H1 (cell line): ENCODE results near the gene APOBEC3H.

ENCODE experiments used
- ASH2L ChIP-seq: fragments of 200-600, 300-600 bp; sonication (generic); IDR thresholded peaks from one replicate; pipeline ENCODE4 v1.7.1; 2017; ENCODE audit warnings: low read length
- CHD2 ChIP-seq: IDR thresholded peaks from 2 replicates; pipeline ENCODE4 v1.6.1; 2012; ENCODE audit warnings: low read length, improper control_type of control experiment
- CTCF ChIP-seq, 3 experiments: IDR thresholded peaks; 1 replicate in 2 of 3; 2 replicates in 1 of 3; pipeline versions ENCODE4 v1.5.1 to v1.6.1; 2011; ENCODE audit warnings: low read length in 3 of 3, mild to moderate bottlenecking in 3 of 3, inconsistent platforms in 2 of 3, low read depth in 1 of 3, moderate library complexity in 1 of 3; ENCODE audit not compliant: insufficient read depth in 1 of 3; ENCODE audit errors: control extremely low read depth in 1 of 3
- EP300 ChIP-seq, 2 experiments: IDR thresholded peaks; 1 replicate in 1 of 2; 2 replicates in 1 of 2; pipeline ENCODE4 v1.6.1; 2011 to 2012; ENCODE audit warnings: low read depth in 2 of 2, low read length in 2 of 2, mild to moderate bottlenecking in 2 of 2, borderline replicate concordance in 1 of 2, inconsistent platforms in 1 of 2, moderate library complexity in 1 of 2
- JUN ChIP-seq: IDR thresholded peaks from 2 replicates; pipeline ENCODE4 v1.6.1; 2011; ENCODE audit warnings: low read depth, mild to moderate bottlenecking, improper control_type of control experiment, low read length
- KDM5A ChIP-seq: fragments of 200-600 bp; IDR thresholded peaks from 2 replicates; pipeline ENCODE4 v1.7.1; 2012; ENCODE audit warnings: mild to moderate bottlenecking, low read length, inconsistent platforms, mixed read lengths
- MAX ChIP-seq: IDR thresholded peaks from 2 replicates; pipeline ENCODE4 v1.6.1; 2012; ENCODE audit warnings: inconsistent platforms
- POLR2A ChIP-seq, 2 experiments: IDR thresholded peaks; 1 replicate in 1 of 2; 2 replicates in 1 of 2; pipeline ENCODE4 v1.6.1; 2011; ENCODE audit warnings: low read depth in 2 of 2, low read length in 2 of 2, mild to moderate bottlenecking in 2 of 2; ENCODE audit errors: control extremely low read depth in 1 of 2
- RAD21 ChIP-seq, 2 experiments: IDR thresholded peaks in 1 of 2; conservative IDR thresholded peaks in 1 of 2; 2 replicates each; pipeline ENCODE4 v1.6.1; 2011; ENCODE audit warnings: low read depth in 2 of 2, low read length in 2 of 2, improper control_type of control experiment in 1 of 2, inconsistent platforms in 1 of 2, mild to moderate bottlenecking in 1 of 2, moderate library complexity in 1 of 2
- SIN3A ChIP-seq, 2 experiments: IDR thresholded peaks in 1 of 2; conservative IDR thresholded peaks in 1 of 2; 2 replicates each; pipeline ENCODE4 v1.6.1; 2011 to 2012; ENCODE audit warnings: low read length in 2 of 2, improper control_type of control experiment in 1 of 2, low read depth in 1 of 2, mild to moderate bottlenecking in 1 of 2
- SP2 ChIP-seq: IDR thresholded peaks from 2 replicates; pipeline ENCODE4 v1.6.1; 2012; ENCODE audit warnings: mild to moderate bottlenecking, low read length, inconsistent platforms
- USF2 ChIP-seq: IDR thresholded peaks from 2 replicates; pipeline ENCODE4 v1.6.1; 2011; ENCODE audit warnings: low read length, improper control_type of control experiment

GRCh38 chr22:39135092-39135896 lies 38.2 kb downstream of the APOBEC3H start:
- TF ChIP-seq MAX (no peak), CTCF (IDR thresholded peaks at IDR 0.05; ENCODE audit: control extremely low read depth in 1 of 3, insufficient read depth in 1 of 3, low read depth in 1 of 3, low read length in 3 of 3) (peak; percentile 85 to 92 (median 92)), POLR2A (IDR thresholded peaks at IDR 0.05; ENCODE audit: control extremely low read depth in 1 of 2, low read depth in 2 of 2, low read length in 2 of 2) (no peak), JUN (no peak), RAD21 (IDR thresholded peaks at IDR 0.05 in 1 of 2, conservative IDR thresholded peaks at IDR 0.05 in 1 of 2; ENCODE audit: low read depth in 2 of 2, low read length in 2 of 2) (peak; percentile 88 to 94), USF2 (no peak), KDM5A (no peak), SP2 (no peak), EP300 (IDR thresholded peaks at IDR 0.05; ENCODE audit: borderline replicate concordance in 1 of 2, low read depth in 2 of 2, low read length in 2 of 2) (no peak), ASH2L (no peak), SIN3A (conservative IDR thresholded peaks at IDR 0.05 in 1 of 2, IDR thresholded peaks at IDR 0.05 in 1 of 2; ENCODE audit: low read depth in 1 of 2, low read length in 2 of 2) (no peak), CHD2 (no peak)
